Ovary (tissue), 3 donors: ENCODE results near the gene TEX12.
A peak's percentile ranks its signal among the peaks of the same experiment; 100 is the strongest.

Source experiments
- EP300 ChIP-seq: sonication (generic); formaldehyde crosslinking; IDR thresholded peaks from one replicate; pipeline ENCODE4 v1.6.1; 2017; ENCODE audit warnings: antibody characterized with exemption
- TF ChIP-seq, protein P1 (sequence below), 3 donors: fragments of 450-650 bp in 2 of 3; fragments of 200-600 bp in 1 of 3; IDR thresholded peaks; one replicate each; pipeline versions ENCODE4 v1.5.1 to v1.8.0; 2016 to 2022; ENCODE audit warnings: antibody characterized with exemption in 3 of 3, mild to moderate bottlenecking in 1 of 3
- donor health status: DM: no; HTN: no; CAD: no.

DNA sequence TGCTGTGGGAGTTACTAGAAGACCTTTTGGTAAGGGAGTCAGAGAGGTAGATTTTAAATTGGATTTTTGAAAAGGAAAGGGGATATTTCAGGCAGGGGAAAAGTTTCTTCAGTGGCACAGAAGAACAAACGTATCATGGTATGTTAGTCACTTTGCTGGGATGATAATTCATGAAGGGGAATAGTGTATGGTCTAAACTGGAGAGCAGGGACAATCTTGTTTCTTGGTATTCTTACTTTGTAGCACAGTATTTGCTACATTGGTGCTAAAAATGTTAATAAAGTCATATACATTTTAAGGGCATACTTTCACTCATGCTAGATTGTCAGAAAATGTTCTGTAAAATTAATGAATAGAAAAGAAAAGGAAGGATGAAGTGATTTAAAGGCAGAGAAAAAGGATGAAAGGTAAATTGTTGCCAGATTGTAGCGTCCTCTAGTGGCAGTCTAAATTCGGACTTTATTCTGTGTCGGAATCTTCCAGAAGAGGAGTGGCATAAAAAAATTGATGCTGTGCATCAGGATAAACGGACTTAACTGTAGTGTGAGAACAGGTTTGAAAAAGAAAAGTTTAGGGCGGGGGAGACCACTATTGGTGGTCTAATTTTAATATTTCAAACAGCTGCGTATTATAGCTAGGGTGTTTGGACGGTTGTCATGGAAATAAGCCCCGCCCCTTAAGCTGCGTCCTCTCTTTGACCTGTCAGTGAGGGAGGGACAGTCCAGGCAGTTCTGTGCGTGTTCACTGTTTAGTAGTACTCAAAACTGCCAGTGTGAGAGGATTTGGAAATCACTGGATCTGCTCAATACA, 7.8 kb downstream of the TEX12 start, which contains the start of gene BCO2:
- TF ChIP-seq, protein P1, sequence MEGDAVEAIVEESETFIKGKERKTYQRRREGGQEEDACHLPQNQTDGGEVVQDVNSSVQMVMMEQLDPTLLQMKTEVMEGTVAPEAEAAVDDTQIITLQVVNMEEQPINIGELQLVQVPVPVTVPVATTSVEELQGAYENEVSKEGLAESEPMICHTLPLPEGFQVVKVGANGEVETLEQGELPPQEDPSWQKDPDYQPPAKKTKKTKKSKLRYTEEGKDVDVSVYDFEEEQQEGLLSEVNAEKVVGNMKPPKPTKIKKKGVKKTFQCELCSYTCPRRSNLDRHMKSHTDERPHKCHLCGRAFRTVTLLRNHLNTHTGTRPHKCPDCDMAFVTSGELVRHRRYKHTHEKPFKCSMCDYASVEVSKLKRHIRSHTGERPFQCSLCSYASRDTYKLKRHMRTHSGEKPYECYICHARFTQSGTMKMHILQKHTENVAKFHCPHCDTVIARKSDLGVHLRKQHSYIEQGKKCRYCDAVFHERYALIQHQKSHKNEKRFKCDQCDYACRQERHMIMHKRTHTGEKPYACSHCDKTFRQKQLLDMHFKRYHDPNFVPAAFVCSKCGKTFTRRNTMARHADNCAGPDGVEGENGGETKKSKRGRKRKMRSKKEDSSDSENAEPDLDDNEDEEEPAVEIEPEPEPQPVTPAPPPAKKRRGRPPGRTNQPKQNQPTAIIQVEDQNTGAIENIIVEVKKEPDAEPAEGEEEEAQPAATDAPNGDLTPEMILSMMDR (IDR thresholded peaks at IDR 0.05) = peak; percentile 14 to 75 (median 52)
- TF ChIP-seq EP300 = no peak
